DND-41 (cell line): ENCODE data around the gene NAA30.

Experiments
- ATAC-seq: fragments of 200-7000 bp; cut with Tn5 transposase; 3 replicates; pipeline ENCODE4 v1.9.1; 2021; ENCODE audit warnings: low read depth; ENCODE audit not compliant: insufficient read depth
- DNase-seq: peaks from one replicate; pipeline ENCODE4 v3.0.0-alpha.2; 2020
- H2AFZ ChIP-seq: 2 replicates; pipeline ENCODE4 v1.6.0; 2012; ENCODE audit warnings: low read depth, low read length
- H3K27ac ChIP-seq: 2 replicates; pipeline ENCODE4 v1.5.1; 2012; ENCODE audit warnings: low read length, inconsistent platforms
- H3K27me3 ChIP-seq: fragments of 200-600 bp; sonication (generic); 2 replicates; pipeline ENCODE4 v1.6.0; 2012; ENCODE audit warnings: low read length, mild to moderate bottlenecking, inconsistent platforms; ENCODE audit not compliant: insufficient read depth, poor library complexity
- H3K36me3 ChIP-seq: 2 replicates; pipeline ENCODE4 v1.5.1; 2012; ENCODE audit warnings: low read length, inconsistent platforms; ENCODE audit not compliant: insufficient read depth
- H3K4me1 ChIP-seq: 2 replicates; pipeline ENCODE4 v1.5.1; 2012; ENCODE audit warnings: mild to moderate bottlenecking, low read length; ENCODE audit not compliant: insufficient read depth
- H3K4me2 ChIP-seq: 2 replicates; pipeline ENCODE4 v1.6.0; 2012; ENCODE audit warnings: mild to moderate bottlenecking, moderate library complexity, low read length, inconsistent platforms; ENCODE audit not compliant: insufficient read depth
- H3K4me3 ChIP-seq, 2 experiments: fragments of 200-600 bp in 1 of 2; shearing (Covaris generic) in 1 of 2; 2 replicates each; pipeline ENCODE4 v1.5.1; 2012 to 2016; ENCODE audit warnings: inconsistent platforms in 2 of 2, low read length in 2 of 2, mild to moderate bottlenecking in 2 of 2, low read depth in 1 of 2, moderate library complexity in 1 of 2
- H3K79me2 ChIP-seq: 2 replicates; pipeline ENCODE4 v1.6.0; 2012; ENCODE audit warnings: low read length, inconsistent platforms; ENCODE audit not compliant: insufficient read depth
- H3K9ac ChIP-seq: 2 replicates; pipeline ENCODE4 v1.6.0; 2012; ENCODE audit warnings: low read depth, mild to moderate bottlenecking, inconsistent platforms, low read length, moderate library complexity
- H3K9me3 ChIP-seq: 2 replicates; pipeline ENCODE4 v1.5.1; 2012; ENCODE audit warnings: low read length, moderate library complexity, mild to moderate bottlenecking, inconsistent platforms; ENCODE audit not compliant: insufficient read depth, severe bottlenecking
- H4K20me1 ChIP-seq: 2 replicates; pipeline ENCODE4 v1.6.0; 2012; ENCODE audit warnings: low read length; ENCODE audit not compliant: insufficient read depth
- CTCF ChIP-seq: IDR thresholded peaks from 2 replicates; pipeline ENCODE4 v1.5.1; 2012; ENCODE audit warnings: borderline replicate concordance, low read length, moderate library complexity, mild to moderate bottlenecking; ENCODE audit not compliant: poor library complexity, severe bottlenecking; ENCODE audit errors: extremely low read depth
- EZH2 ChIP-seq: IDR thresholded peaks from 3 replicates; pipeline ENCODE4 v1.6.1; 2012; ENCODE audit warnings: borderline replicate concordance, low read depth, mild to moderate bottlenecking, moderate library complexity, low read length, inconsistent platforms; ENCODE audit not compliant: severe bottlenecking

The NAA30 gene

GRCh38 chr14:57402173-57402852 is 11.9 kb downstream of the NAA30 start:
- DNase-seq (no peak), ATAC-seq (no peak)
- H3K27me3 ChIP-seq = no peaks in the 10 kb centered on the region
- peaks cover 56% of the 10 kb centered on the region for H3K36me3 ChIP-seq
- H4K20me1 ChIP-seq = peaks cover 5% of the 10 kb centered on the region; the same call in 1 of the 2 replicates
- H3K4me2 ChIP-seq = no peak overlapping the region
- H3K27ac ChIP-seq = no peak overlapping the region
- no peaks in the 10 kb centered on the region for H3K4me1 ChIP-seq
- H2AFZ ChIP-seq = no peak overlapping the region
- no peak overlapping the region for H3K4me3 ChIP-seq
- no peak overlapping the region for H3K9ac ChIP-seq
- TF ChIP-seq CTCF (no peak), EZH2 (no peak)
- H3K9me3 ChIP-seq = no peaks in the 10 kb centered on the region
- peaks cover 4% of the 10 kb centered on the region for H3K79me2 ChIP-seq

DNA sequence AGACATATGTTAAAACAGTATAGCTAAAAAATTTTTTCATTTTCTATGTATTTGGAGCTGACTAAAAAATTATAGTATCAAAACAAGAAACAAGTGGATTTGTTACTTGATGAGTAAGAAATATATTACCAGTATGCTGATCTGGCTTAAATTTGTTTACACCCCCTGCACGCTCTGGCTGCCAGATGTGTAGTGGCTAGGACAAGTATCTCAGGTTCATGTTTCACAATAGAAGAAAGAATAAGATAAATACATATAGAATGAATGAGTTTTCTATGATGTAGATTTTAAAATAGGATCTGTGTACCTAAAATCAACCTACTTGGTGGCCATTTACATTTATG is 13.1 kb downstream of the NAA30 start:
- ATAC-seq (no peak), DNase-seq (no peak)
- Histone ChIP-seq H3K27ac (no peak overlapping the region), H3K9ac (no peak overlapping the region), H3K79me2 (peaks cover 10% of the 10 kb centered on the region), H4K20me1 (peaks cover 7% of the 10 kb centered on the region; the same call in 1 of the 2 replicates), H3K27me3 (no peaks in the 10 kb centered on the region), H3K4me1 (no peaks in the 10 kb centered on the region), H2AFZ (no peak overlapping the region), H3K36me3 (peaks cover 59% of the 10 kb centered on the region), H3K4me3 (no peak overlapping the region), H3K4me2 (no peak overlapping the region), H3K9me3 (no peaks in the 10 kb centered on the region)
- TF ChIP-seq CTCF (no peak), EZH2 (no peak)

DNA sequence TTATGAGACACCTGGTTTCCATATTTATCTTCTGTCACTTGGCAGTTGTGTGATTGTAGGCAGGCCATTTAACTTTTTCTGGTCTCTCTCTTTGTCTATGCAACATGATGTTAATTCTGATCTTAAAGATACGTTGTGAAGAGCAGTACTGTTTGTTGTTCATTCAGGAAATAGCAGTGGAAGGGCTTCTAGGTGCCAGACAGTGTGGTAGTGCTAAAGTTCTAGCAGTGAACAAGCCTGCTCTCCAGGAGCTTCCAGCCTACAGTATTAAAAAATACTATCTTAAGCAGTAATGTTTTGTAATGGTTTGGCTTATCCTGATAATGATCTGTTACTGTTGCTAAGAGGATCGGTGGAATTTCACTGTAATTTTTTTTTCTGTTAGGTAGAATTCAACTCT is 15.2 kb downstream of the NAA30 start:
- Histone ChIP-seq H3K4me2 (no peak overlapping the region), H3K27me3 (no peaks in the 10 kb centered on the region), H3K79me2 (peaks cover 10% of the 10 kb centered on the region), H3K4me3 (no peak overlapping the region), H3K9me3 (no peaks in the 10 kb centered on the region), H3K27ac (no peak overlapping the region), H3K4me1 (no peaks in the 10 kb centered on the region), H2AFZ (no peak overlapping the region), H3K36me3 (peaks cover 66% of the 10 kb centered on the region), H4K20me1 (peaks cover 7% of the 10 kb centered on the region; the same call in 1 of the 2 replicates), H3K9ac (no peak overlapping the region)
- DNase-seq (no peak), ATAC-seq (no peak)
- no peak for TF ChIP-seq CTCF
- no peak for TF ChIP-seq EZH2
